Jurkat, Clone E6-1 (cell line): ENCODE data around the gene PPP2R5C. TPM values are rescaled to one million over a fixed set of nuclear protein-coding genes. Genes with fewer than 3 reads are reported as not detected.
A peak's percentile ranks its signal among the peaks of the same experiment; 100 is the strongest.
"Not testable (repeated sequence)": the region's sequence is repeated elsewhere in the genome, so short reads cannot be mapped to it uniquely, and the experiment has no call there.

Experiments
- DNase-seq: peaks from one replicate; pipeline ENCODE4 v3.0.0-alpha.2; 2011; ENCODE audit warnings: low read depth, low spot score
- H3K4me3 ChIP-seq: 2 replicates; pipeline ENCODE4 v1.5.1; 2011; ENCODE audit warnings: mild to moderate bottlenecking, low read length, control low read depth, moderate library complexity
- polyA plus RNA-seq: library from polyadenylated mRNA; unstranded; fragments of >200 nt; gene quantifications from one replicate; pipeline ENCODE4 v1.2.1, GENCODE V29; 2012; ENCODE audit warnings: missing spikeins; ENCODE audit not compliant: insufficient read length, insufficient read depth

The PPP2R5C gene
- 156 TPM for polyA plus RNA-seq

- peak; percentile 69 for DNase-seq
- H3K4me3 ChIP-seq = peak within 1 kb of the TSS; percentile 90
These were observed at the start of gene PPP2R5C for GRCh38 chr14:101761032-101761880. Gene PPP2R5C (plus strand): TSS chr14:101761709. CDS start chr14:101761894, 185 bp downstream.

GRCh38 chr14:101711857-101712233 lies 49.7 kb upstream of the PPP2R5C start:
- H3K4me3 ChIP-seq, DNase-seq: not testable (repeated sequence)

DNA sequence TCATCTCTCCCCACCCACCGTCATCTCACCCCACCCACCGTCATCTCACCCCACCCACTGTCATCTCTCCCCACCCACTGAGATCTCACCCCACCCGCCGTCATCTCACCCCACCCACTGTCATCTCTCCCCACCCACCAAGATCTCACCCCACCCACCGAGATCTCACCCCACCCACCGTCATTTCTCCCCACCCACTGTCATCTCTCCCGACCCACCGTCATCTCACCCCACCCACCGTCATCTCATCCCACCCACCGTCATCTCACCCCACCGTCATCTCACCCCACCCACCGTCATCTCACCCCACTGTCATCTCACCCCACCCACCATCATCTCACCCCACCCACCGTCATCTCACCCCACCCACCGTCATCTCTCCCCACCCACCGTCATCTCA lies 49.2 kb upstream of the PPP2R5C start:
- not testable (repeated sequence) for DNase-seq

DNA sequence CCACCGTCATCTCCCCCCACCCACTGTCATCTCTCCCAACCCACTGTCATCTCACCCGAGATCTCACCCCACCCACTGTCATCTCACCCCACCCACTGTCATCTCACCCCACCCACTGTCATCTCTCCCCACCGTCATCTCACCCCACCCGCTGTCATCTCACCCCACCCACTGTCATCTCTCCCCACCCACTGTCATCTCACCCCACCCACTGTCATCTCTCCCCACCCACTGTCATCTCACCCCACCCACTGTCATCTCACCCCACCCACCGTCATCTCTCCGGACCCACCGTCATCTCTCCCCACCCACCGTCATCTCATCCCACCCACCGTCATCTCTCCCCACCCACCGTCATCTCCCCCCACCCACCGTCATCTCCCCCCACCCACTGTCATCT lies 48.4 kb upstream of the PPP2R5C start:
- not testable (repeated sequence) for DNase-seq, H3K4me3 ChIP-seq

More for the DNA sequence above, 49.2 kb upstream of the PPP2R5C start:
- H3K4me3 ChIP-seq = not testable (repeated sequence)

DNA sequence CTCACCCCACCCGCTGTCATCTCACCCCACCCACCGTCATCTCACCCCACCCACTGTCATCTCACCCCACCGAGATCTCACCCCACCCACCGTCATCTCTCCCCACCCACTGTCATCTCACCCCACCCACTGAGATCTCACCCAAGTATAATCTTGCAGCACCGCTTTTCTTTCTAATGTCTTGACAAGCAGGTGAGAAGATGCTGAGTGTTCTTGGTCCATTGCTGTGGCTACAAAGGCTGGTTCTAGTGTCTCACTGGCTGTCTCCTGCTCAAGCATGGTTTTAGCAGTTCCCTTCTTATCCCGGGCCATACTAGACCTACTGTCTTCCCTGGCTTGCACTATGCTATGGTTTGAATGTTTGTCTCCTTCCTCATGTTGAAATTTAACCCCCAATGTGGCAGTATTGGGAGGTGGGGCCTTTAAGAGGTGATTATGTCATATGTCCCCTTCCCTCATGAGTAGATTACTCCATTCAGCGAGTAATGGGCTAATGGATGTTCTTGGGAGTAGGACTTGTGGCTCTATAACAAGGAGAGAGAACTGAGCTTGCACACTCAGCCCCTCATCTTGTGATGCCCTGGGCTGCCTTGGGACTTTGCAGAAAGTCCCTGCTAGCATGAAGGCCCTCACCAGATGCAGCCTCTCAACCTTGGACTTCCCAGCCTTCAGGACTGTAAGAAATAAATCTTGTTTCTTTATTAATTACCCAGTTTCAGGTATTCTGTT lies 47.7 kb upstream of the PPP2R5C start:
- no peak overlapping the region for H3K4me3 ChIP-seq
- no peak for DNase-seq

- no peak for DNase-seq
- H3K4me3 ChIP-seq = no peak overlapping the region
These were observed 47.1 kb upstream of the PPP2R5C start for GRCh38 chr14:101714394-101714793.

DNA sequence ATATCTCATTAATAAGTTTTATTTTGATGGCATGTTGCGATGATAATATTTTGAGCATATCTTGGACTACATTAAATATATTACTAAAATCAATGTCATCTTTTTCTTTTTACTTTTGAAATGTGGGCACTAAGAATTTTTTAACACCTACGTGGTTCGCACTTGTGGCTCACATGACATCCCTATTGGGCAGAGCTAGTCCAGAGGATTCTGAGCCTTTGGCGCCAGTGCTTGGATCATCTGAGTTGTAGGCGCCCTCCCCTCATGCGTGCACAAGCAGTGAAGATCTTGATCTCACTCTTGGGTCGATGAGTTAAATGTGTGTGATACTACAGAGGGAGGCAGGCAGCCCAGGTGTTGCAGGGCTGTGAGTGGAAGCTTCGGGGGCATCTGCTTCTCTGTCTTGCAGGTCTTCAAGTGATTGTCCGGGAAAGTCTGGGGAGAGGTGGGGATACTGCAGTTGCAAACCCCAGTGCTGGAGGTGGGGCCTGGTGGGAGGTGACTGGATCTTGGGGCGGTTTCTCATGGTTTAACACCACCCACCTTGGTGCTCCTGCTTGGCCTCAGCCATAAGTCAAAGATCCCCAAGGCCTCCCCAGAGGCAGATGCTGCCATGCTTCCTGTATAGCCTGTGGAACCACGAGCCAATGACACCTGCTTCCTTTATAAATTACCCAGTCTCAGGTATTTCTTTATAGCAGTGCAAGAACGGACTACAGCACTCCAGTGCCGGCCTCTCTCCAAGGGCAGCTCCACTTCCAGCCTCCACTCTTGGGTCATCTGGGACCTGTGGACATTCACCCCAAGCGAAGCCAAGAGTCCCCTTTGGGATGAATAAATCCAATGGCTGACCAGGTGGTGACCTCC lies 46.1 kb upstream of the PPP2R5C start:
- no peak overlapping the region for H3K4me3 ChIP-seq
- no peak for DNase-seq

- no peak overlapping the region for H3K4me3 ChIP-seq
- no peak for DNase-seq
These were observed 45.2 kb upstream of the PPP2R5C start for GRCh38 chr14:101716077-101716950.

DNA sequence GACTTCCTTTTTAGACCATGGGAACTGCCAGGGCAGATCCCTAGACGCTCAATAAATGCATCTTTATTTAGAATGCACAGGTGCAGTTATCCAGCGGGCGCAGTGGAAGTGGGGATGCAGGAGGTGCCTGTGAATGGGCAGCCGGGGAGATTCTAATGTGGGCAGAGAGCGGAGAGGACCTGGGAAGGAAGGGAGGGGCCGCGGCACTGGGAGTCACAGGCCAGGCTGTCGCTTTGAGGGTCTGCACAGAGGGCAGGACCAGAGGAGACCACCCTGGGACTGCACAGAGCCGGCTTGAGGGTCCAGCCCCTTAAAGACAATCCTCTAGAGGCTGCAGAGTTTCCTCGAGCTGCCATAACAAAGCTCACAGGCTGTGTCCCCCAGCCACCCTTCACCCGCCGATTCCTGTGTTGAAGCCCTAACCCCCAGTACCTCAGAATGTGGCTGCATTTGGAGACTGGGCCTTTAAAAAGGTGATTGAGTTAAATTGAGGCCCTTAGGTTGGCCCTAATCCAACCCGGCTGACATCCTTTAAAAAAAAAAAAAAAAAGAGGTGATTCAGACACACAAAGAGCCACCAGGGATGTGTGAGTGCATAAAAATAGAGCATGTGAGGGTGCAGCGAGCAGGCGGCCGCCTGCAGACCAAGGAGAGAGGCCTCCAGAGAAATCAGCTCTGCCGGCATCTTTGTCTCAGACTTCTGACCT lies 44.4 kb upstream of the PPP2R5C start:
- DNase-seq = no peak

DNA sequence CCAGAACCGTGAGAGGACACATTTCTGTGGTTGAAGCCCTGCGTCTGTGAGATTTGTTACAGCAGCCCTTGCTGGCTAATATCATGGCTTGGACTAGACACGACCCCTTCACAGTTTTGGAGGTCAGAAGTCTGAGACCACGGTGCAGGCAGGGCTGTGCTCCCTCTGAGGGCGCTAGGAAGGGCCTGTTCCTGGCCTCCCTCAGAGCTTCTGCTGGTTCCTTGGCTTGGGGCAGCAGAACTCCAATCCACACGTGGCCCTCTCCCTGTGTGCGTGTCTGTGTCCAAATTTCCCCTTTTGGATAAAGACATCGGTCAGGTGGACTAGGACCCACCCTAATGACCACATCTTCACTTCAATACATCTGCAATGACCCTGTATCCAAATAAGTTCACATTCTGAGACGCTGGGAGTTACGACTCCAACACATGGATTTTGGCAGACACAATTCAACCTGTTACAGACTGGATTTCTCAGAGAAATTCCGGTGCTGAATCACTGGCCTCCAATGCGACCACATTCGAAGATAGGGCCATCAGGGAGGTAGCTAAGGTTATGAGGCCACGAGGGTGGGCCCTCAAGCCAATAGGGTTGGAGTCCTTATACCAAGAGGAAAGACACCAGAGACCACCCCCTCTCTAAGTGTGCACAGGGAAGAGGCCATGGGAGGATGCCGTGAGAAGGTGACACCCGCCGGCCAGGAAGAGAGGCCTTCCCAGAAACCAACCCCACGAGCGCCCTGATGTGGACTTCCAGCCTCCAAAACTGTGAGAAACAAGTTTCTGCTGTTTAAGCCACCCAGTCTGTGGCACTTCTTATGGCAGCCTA lies 43.6 kb upstream of the PPP2R5C start:
- DNase-seq = no peak
- H3K4me3 ChIP-seq = no peak overlapping the region

More for the DNA sequence above, 44.4 kb upstream of the PPP2R5C start:
- H3K4me3 ChIP-seq = no peak overlapping the region

DNA sequence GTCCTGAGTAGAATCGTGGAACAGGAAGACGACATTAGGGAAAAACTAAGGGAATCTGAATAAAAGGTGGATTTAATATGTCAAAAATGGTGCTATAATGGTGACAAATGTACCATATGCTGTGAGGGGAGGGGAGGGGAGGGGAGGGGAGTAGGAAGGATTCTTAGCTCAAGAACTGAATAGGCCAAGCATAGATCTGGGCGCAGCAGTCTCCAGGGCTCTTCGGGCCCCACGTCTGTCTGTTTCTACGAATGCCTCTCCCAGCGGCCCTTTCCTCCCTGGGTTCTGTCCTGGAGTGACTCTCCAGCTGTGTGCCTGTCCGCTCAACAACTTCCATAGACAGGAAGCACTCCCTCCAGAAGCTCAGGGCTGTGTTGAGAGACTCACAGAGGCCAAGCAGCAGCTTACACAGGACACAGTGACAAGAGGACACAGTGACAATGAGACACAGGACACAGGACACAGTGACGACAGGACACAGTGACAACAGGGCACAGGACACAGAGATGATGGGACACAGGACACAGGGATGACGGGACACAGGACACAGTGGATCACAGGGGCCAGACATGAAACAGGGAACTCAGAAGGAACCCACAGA lies 42.4 kb upstream of the PPP2R5C start:
- no peak for DNase-seq
- H3K4me3 ChIP-seq = no peak overlapping the region

- H3K4me3 ChIP-seq = no peak overlapping the region
- DNase-seq = no peak
These were observed 41.8 kb upstream of the PPP2R5C start for GRCh38 chr14:101719708-101720107.

GRCh38 chr14:101721111-101721510 lies 40.4 kb upstream of the PPP2R5C start:
- H3K4me3 ChIP-seq = no peak overlapping the region
- no peak for DNase-seq

DNA sequence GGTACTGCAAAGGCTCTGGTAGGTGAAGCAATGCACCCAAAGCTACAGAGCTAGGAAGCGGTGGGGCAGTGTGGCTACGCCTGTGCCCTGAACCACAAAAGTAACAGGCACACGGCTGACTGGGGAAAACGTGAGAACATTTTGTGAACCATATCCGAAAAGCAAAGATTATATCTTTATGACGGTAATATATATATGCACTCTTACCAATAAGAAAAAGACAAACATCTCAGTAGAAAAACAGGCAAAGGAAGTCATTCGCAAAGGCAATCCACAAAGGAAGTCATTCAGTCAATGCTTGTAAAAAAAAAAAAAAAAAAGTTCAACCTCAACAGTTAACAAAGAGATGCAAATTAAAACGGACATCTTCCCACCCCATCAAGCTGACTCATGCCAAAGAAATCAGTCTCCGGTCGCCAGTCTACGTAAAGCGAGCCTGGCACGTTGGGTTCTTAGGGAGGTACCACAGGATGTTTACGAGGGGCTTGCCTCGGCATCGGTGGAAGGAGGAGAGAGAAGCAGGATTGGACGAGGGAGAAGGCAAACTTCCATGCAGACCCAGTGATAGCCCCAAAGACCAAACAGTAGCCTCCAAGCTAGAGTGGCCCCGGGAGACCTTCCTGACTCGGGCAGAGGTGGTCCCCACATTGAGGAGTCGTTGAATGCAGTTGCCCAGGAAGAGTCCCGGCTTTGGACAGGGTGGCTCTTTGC lies 39.4 kb upstream of the PPP2R5C start:
- DNase-seq = peak; percentile 94
- H3K4me3 ChIP-seq = peak overlapping the region; percentile 46

DNA sequence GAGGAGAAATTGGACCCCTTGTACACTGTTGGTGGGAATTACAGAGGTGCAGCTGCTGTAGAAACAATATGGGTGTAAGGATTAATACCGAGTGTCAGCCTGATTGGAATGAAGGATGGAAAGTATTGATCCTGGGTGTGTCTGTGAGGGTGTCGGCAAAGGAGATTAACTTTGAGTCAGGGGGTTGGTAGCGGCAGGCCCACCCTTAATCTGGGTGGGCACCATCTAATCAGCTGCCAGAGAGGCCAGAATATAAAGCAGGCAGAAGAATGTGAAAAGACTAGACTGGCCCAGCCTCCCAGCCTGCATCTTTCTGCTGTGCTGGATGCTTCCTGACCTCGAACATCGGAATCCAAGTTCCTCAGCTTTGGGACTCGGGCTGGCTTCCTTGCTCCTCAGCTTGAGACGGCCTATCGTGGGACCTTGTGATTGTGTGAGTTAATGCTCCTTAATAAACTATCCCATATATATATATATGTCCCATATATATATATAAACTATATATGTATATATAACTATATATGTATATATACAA lies 38.4 kb upstream of the PPP2R5C start:
- no peak overlapping the region for H3K4me3 ChIP-seq
- no peak for DNase-seq

GRCh38 chr14:101725652-101726051 lies 35.9 kb upstream of the PPP2R5C start:
- H3K4me3 ChIP-seq, DNase-seq: not testable (repeated sequence)
